AG09319 (cell line): ENCODE measurements around the gene KCND3.

Experiments
- DNase-seq: peaks from one replicate; pipeline ENCODE4 v3.0.0-alpha.2; 2010; ENCODE audit warnings: low read depth; ENCODE audit errors: extremely low read depth
- CTCF ChIP-seq: IDR thresholded peaks from 2 replicates; pipeline ENCODE4 v1.5.1; 2011; ENCODE audit warnings: low read depth, mild to moderate bottlenecking, inconsistent platforms, low read length, moderate library complexity

The KCND3 gene

GRCh38 chr1:111841189-111841588 lies 148.3 kb downstream of the KCND3 start:
- DNase-seq = no peak
- no peak for TF ChIP-seq CTCF

- no peak for DNase-seq
- TF ChIP-seq CTCF = no peak
These were observed 152.1 kb downstream of the KCND3 start for GRCh38 chr1:111837393-111837792.

- DNase-seq = no peak
- TF ChIP-seq CTCF = no peak
These were observed 153.4 kb downstream of the KCND3 start for GRCh38 chr1:111836111-111836510.

- TF ChIP-seq CTCF = no peak
- no peak for DNase-seq
These were observed 154.0 kb downstream of the KCND3 start for GRCh38 chr1:111835514-111835913.

GRCh38 chr1:111834956-111835355 lies 154.5 kb downstream of the KCND3 start:
- no peak for DNase-seq
- no peak for TF ChIP-seq CTCF

GRCh38 chr1:111833334-111833733 lies 156.1 kb downstream of the KCND3 start:
- no peak for DNase-seq
- no peak for TF ChIP-seq CTCF

GRCh38 chr1:111832521-111833155 lies 156.8 kb downstream of the KCND3 start:
- DNase-seq = no peak
- TF ChIP-seq CTCF = no peak
